G401 (cell line): ENCODE results near the gene LRRC38. TPM values are rescaled to one million over a fixed set of nuclear protein-coding genes. Genes with fewer than 3 reads are reported as not detected.
"Not testable (repeated sequence)": the region's sequence is repeated elsewhere in the genome, so short reads cannot be mapped to it uniquely, and the experiment has no call there.

ENCODE experiments used
- DNase-seq: peaks from one replicate; pipeline ENCODE4 v3.0.0-alpha.2; 2015; ENCODE audit warnings: low spot score
- in situ Hi-C: cut with HindIII; loops from 2 replicates; pipeline ENCODE4 v1.10.0; 2016; ENCODE audit warnings: low sequenced_read_pairs, mixed read lengths
- total RNA-seq: library from RNA; depleted of rRNA; stranded (reverse); fragments of >200 nt; shearing (Covaris generic); gene quantifications from 2 replicates; pipeline ENCODE4 v1.2.3, GENCODE V29; 2014

The LRRC38 gene
- total RNA-seq, 1 experiment from 2014 or later, result not detected

DNA sequence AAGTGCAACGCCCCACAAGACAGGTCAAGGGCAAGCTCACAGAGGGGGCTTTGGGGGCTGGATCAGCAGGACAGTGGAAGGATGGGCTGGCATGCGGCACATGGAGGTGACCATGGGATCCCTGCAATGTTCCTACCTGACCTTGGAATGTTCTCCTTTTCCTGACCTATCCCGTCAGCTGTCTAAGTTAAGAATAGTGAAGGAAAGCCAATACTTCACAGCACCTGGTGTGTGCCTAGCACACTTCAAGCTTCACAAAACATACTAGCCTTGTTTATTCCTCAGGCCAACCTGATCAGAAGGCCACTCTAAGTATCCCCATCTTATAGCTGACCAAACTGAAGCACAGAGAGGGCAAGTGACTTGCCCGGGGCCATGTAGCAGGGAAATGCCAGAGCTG lies 31.2 kb downstream of the LRRC38 start:
- in situ Hi-C loops, result no loop called here
- no peak for DNase-seq

DNA sequence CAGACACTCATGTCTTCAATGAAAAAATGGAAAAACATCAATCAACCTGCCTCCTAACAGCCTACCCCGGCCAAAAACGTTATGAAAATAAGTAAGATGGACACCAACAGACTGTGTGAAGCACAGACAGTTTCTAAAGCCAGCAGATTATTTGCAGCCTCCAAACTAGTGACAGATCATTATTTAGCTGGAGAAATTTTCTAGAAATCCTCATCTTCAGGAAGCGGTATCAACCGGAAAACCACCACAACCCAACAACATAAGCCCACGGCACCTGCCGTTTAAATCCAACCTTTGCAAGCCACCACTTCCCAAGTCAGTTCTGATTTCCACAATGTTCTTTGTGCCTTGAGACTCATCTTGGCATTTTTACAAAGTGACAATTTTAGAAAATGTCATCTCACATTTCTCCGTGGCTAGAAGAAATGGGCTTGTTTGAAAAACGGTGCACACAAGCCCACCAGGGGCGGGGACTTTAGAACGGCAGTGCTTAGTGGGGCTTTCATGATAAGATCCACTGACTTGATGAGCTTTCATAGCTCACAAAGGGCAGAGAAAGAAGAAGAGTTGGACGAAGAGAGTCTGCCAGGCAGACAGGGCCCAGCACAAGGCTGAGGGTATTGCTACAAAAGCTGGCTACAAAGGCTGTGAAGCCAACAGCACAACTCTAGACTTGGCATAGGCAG lies 34.5 kb downstream of the LRRC38 start:
- DNase-seq, result no peak
- in situ Hi-C loops, result no loop called here

DNA sequence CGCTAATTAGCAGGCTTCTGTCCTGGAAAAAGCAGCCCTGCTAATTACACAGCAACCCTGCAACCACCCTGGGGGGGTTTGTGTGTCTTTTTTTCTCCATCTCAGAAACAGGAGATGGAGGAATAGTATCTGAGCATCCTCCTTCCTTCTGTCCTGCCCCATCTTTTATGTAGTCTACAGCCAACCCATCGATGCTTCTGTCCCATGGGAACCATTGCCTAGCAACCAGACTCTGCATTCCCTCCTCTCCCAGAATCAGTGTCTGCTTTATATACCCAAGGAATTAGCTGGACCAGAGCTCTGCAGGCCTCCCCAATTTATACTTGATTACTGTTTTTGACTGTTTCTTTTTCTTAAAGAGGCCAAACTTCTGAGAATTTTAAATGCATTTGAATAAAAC lies 35.1 kb downstream of the LRRC38 start:
- no peak for DNase-seq
- in situ Hi-C loops, result no loop called here

DNA sequence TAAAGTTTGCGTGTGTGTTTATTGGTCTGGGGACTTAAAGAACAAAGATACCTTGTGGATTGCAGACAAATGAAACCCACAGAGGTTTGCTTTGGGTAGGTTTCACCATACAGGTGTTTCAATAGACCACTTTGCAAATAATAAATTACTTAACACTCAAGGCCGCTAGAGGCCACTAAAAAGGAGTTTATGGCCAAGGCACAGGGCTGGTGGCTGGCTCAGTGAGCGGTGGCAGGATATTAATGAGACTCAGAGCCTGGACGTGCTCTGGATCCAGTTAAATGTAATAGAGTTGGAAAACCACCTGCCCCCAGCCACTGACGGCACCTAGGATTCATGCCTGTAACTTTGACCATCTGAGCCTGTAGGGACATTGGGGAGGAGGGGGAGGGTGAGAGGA lies 44.5 kb downstream of the LRRC38 start:
- peak; percentile 8 for DNase-seq
- in situ Hi-C loops, result no loop called here

- no peak for DNase-seq
- in situ Hi-C loops, result no loop called here
These were observed 48.3 kb downstream of the LRRC38 start for GRCh38 chr1:13465515-13465914.

GRCh38 chr1:13462682-13463081 lies 51.1 kb downstream of the LRRC38 start:
- DNase-seq, result no peak
- in situ Hi-C loops, result no loop called here

- no peak for DNase-seq
- in situ Hi-C loops, result no loop called here
These were observed 51.8 kb downstream of the LRRC38 start for GRCh38 chr1:13461977-13462376.

- in situ Hi-C loops, result no loop called here
- DNase-seq, result no peak
These were observed 56.8 kb downstream of the LRRC38 start for GRCh38 chr1:13456904-13457532.

DNA sequence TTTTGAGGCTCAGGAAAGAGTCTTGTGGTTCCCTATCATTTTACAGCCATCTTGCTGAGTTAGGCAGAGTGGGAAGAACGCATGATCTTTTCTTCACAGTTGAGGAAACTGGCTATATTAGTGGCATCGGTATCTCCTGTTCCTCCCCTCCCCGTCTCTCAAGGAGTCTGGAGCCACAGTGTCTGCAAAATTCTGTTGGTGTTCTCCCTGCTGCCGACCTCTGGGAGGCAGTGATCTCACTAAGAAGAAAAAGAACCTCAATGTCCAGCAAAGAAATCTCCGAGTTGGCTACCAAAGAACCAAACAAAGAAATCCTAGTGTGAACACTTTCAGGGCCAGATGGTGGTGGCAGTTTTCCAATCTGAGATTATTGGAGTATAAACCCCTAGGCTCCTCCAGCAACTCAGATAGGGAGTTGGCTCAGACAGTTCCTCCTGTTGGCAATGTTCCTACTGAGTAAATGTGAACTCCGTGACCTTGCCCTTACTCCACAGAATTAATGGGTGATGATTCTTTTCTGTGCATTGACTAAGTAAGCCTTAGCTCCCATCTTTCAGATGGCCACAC lies 62.3 kb downstream of the LRRC38 start:
- in situ Hi-C loops, result no loop called here
- no peak for DNase-seq

GRCh38 chr1:13450204-13450603 lies 63.6 kb downstream of the LRRC38 start:
- no peak for DNase-seq
- in situ Hi-C loops, result no loop called here

DNA sequence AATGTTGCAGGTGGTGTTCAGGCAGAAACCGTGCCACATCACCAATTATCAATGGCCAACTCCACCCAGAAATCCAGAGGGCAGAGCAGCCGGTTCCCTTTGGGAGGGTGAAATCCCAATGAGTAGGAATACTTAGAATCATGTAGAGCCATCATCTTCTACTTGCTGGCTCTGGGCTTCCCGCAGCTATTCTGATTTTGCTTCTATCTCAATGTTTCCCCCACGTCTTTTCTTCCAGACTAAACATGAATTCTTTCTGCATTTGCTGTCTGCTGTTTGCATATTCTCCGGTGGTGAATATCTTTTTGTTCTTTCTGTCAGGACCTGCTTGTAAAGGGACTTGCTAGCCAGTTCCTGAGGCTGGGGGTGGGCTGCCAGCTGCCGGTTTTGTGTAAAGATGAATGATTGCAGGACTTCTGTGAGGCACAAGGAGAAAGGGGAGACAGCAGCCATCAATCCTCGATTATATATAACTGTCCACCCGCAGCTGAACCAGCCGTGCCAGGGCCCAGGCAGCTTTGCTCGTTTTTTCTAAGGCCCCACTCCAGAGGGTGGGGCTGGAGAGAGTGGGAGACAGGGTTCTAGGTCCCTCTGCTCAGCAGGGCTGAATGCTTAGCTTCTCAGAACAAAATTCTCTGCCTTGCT lies 70.3 kb downstream of the LRRC38 start:
- no peak for DNase-seq
- in situ Hi-C loops, result no loop called here

DNA sequence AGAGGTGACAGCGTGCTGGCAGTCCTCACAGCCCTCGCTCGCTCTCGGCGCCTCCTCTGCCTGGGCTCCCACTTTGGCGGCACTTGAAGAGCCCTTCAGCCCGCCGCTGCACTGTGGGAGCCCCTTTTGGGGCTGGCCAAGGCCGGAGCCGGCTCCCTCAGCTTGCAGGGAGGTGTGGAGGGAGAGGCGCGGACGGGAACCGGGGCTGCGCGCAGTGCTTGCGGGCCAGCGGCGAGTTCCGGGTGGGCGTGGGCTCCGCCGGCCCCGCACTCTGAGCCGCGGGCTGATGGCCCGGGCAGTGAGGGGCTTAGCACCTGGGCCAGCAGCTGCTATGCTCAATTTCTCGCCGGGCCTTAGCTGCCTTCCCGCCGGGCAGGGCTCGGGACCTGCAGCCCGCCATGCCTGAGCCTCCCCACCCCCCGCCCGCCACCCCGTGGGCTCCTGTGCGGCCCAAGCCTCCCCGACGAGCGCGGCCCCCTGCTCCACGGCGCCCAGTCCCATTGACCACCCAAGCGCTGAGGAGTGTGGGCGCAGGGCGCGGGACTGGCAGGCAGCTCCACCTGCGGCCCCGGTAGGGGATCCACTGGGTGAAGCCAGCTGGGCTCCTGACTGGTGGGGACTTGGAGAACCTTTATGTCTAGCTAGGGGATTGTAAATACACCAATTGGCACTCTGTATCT lies 74.6 kb downstream of the LRRC38 start:
- DNase-seq, in situ Hi-C loops: not testable (repeated sequence)

- no peak for DNase-seq
- in situ Hi-C loops, result no loop called here
These were observed 78.3 kb downstream of the LRRC38 start for GRCh38 chr1:13435458-13435857.

- DNase-seq, in situ Hi-C loops: not testable (repeated sequence)
These were observed 80.0 kb downstream of the LRRC38 start for GRCh38 chr1:13433694-13434358.

DNA sequence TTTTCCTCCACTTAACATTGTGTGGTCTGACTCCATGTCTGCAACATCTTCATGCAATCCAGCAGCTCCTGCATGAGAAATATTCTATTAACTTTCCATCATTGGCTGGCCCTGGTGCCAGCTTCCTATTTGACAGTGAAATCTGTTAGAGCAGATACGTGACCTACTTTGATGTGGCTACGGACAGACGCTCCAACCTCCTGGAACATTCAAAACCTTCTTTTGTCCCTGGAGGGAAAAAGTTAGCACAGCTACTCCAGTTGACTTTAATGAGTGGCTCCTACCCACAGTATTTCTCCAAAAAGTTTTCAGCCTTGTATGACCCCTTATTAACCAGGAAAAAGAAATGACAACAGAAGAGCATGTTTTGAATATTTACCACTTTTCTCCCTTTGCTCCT lies 81.6 kb downstream of the LRRC38 start:
- in situ Hi-C loops, result no loop called here

DNA sequence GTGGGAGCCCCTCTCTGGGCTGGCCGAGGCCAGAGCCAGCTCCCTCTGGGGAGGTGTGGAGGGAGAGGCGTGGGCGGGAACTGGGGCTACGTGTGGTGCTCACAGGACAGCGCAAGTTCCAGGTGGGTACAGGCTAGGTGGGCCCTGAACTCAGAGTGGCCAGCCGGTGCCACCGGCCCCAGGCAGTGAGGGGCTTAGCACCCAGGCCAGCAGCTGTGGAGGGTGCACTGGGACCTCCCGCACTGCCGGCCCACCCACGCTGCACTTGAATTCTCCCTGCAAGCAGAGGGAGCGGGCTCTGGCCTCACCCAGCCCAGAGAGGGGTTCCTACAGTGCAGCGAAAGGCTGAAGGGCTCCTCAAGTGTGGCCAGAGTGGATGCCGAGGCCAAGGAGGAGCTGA lies 83.3 kb downstream of the LRRC38 start:
- in situ Hi-C loops, result no loop called here
- no peak for DNase-seq

More for the DNA sequence above, 81.6 kb downstream of the LRRC38 start:
- DNase-seq, result peak; percentile 23
